NCI-H345 treated with DMSO at 0.1 percent for 48 hours (cell line): ENCODE data around the gene ELP1.
A peak's percentile ranks its signal among the peaks of the same experiment; 100 is the strongest.
"Not testable (repeated sequence)": the region's sequence is repeated elsewhere in the genome, so short reads cannot be mapped to it uniquely, and the experiment has no call there.

Experiments used
- DNase-seq: peaks from one replicate; lab custom pipeline; 2025; ENCODE audit not compliant: unreplicated experiment; lab: John Stamatoyannopoulos, UW

ELP1 gene

GRCh38 chr9:108854641-108855528, 79.0 kb downstream of the ELP1 start:
- DNase-seq = peak; percentile 11

- DNase-seq = no peak
Measured at GRCh38 chr9:108854094-108854493, 79.8 kb downstream of the ELP1 start.

GRCh38 chr9:108852079-108852478, 81.8 kb downstream of the ELP1 start:
- DNase-seq = no peak

GRCh38 chr9:108851138-108851537, 82.8 kb downstream of the ELP1 start:
- DNase-seq = no peak

- DNase-seq = no peak
Measured at GRCh38 chr9:108850293-108850897, 83.5 kb downstream of the ELP1 start.

GRCh38 chr9:108848296-108848695, 85.6 kb downstream of the ELP1 start:
- not testable (repeated sequence) for DNase-seq

GRCh38 chr9:108845947-108846346, 88.0 kb downstream of the ELP1 start:
- no peak for DNase-seq

- no peak for DNase-seq
Measured at GRCh38 chr9:108845507-108845906, 88.4 kb downstream of the ELP1 start.

- peak; percentile 71 for DNase-seq
Measured at GRCh38 chr9:108844856-108845255, 89.1 kb downstream of the ELP1 start.

GRCh38 chr9:108844391-108844790, 89.5 kb downstream of the ELP1 start:
- no peak for DNase-seq

GRCh38 chr9:108842610-108843295, 91.2 kb downstream of the ELP1 start:
- DNase-seq = no peak

GRCh38 chr9:108839561-108839960, 94.4 kb downstream of the ELP1 start:
- not testable (repeated sequence) for DNase-seq

GRCh38 chr9:108838017-108838416, 95.9 kb downstream of the ELP1 start:
- no peak for DNase-seq

GRCh38 chr9:108837530-108837929, 96.4 kb downstream of the ELP1 start:
- DNase-seq = no peak

GRCh38 chr9:108836781-108837180, 97.1 kb downstream of the ELP1 start:
- DNase-seq = no peak

GRCh38 chr9:108836319-108836718, 97.6 kb downstream of the ELP1 start:
- no peak for DNase-seq

- no peak for DNase-seq
Measured at GRCh38 chr9:108835831-108836230, 98.1 kb downstream of the ELP1 start.

GRCh38 chr9:108834959-108835665, 98.8 kb downstream of the ELP1 start:
- DNase-seq = no peak

- no peak for DNase-seq
Measured at GRCh38 chr9:108832179-108832500, 101.8 kb downstream of the ELP1 start.

GRCh38 chr9:108831496-108832178, 102.3 kb downstream of the ELP1 start:
- no peak for DNase-seq

GRCh38 chr9:108830272-108830671, 103.7 kb downstream of the ELP1 start:
- no peak for DNase-seq
